H9 (cell line): ENCODE data around the gene CA7. TPM values are rescaled to one million over a fixed set of nuclear protein-coding genes. Genes with fewer than 3 reads are reported as not detected.
A peak's percentile ranks its signal among the peaks of the same experiment; 100 is the strongest.

Source experiments
- DNase-seq: peaks from one replicate; pipeline ENCODE4 v3.0.0-alpha.2; 2017
- H2AFZ ChIP-seq: one replicate; pipeline ENCODE4 v1.6.1; 2013; ENCODE audit warnings: mild to moderate bottlenecking, low read length, control low read depth, moderate library complexity
- H2AK5ac ChIP-seq: 2 replicates; pipeline ENCODE4 v1.6.1; 2013; ENCODE audit warnings: low read length, control low read depth, mixed read lengths; ENCODE audit not compliant: insufficient read length
- H2BK120ac ChIP-seq: one replicate; pipeline ENCODE4 v1.6.1; 2013; ENCODE audit warnings: low read depth, mild to moderate bottlenecking, low read length, control low read depth, inconsistent platforms; ENCODE audit not compliant: poor library complexity, severe bottlenecking
- H2BK12ac ChIP-seq: 2 replicates; pipeline ENCODE4 v1.6.1; 2013; ENCODE audit warnings: low read length, control low read depth, mixed read lengths, low read depth; ENCODE audit not compliant: insufficient read length
- H2BK15ac ChIP-seq: 2 replicates; pipeline ENCODE4 v1.6.1; 2013; ENCODE audit warnings: low read depth, low read length, control low read depth
- H2BK20ac ChIP-seq: one replicate; pipeline ENCODE4 v1.6.1; 2013; ENCODE audit warnings: low read depth, mild to moderate bottlenecking, low read length, control low read depth, inconsistent platforms; ENCODE audit not compliant: poor library complexity, severe bottlenecking
- H2BK5ac ChIP-seq: 2 replicates; pipeline ENCODE4 v1.6.1; 2013; ENCODE audit warnings: low read length, control low read depth, mixed read lengths; ENCODE audit not compliant: insufficient read length
- H3K14ac ChIP-seq: 2 replicates; pipeline ENCODE4 v1.6.1; 2013; ENCODE audit warnings: low read length, control low read depth; ENCODE audit not compliant: insufficient read depth
- H3K18ac ChIP-seq: 2 replicates; pipeline ENCODE4 v1.6.1; 2013; ENCODE audit warnings: low read depth, mild to moderate bottlenecking, mixed read lengths, low read length, control low read depth; ENCODE audit not compliant: insufficient read length
- H3K23ac ChIP-seq: 2 replicates; pipeline ENCODE4 v1.6.1; 2013; ENCODE audit warnings: low read length, control low read depth, mixed read lengths, low read depth; ENCODE audit not compliant: insufficient read length
- H3K23me2 ChIP-seq: 2 replicates; pipeline ENCODE4 v1.6.1; 2013; ENCODE audit warnings: low read depth, mild to moderate bottlenecking, mixed read lengths, low read length, control low read depth; ENCODE audit not compliant: insufficient read length, poor library complexity, severe bottlenecking
- H3K27ac ChIP-seq: 2 replicates; pipeline ENCODE4 v1.5.1; 2013; ENCODE audit warnings: low read length, control low read depth, mixed read lengths, low read depth; ENCODE audit not compliant: insufficient read length
- H3K27me3 ChIP-seq: 2 replicates; pipeline ENCODE4 v1.6.1; 2013; ENCODE audit warnings: low read length, control low read depth, inconsistent platforms; ENCODE audit not compliant: insufficient read depth
- H3K4ac ChIP-seq: 2 replicates; pipeline ENCODE4 v1.6.1; 2013; ENCODE audit warnings: low read depth, mild to moderate bottlenecking, control low read depth, inconsistent platforms, low read length, moderate library complexity
- H3K4me1 ChIP-seq: 2 replicates; pipeline ENCODE4 v1.6.1; 2013; ENCODE audit warnings: low read length, control low read depth, inconsistent platforms; ENCODE audit not compliant: insufficient read depth
- H3K4me2 ChIP-seq: 2 replicates; pipeline ENCODE4 v1.6.1; 2013; ENCODE audit warnings: low read length, control low read depth, mixed read lengths; ENCODE audit not compliant: insufficient read length, insufficient read depth
- H3K56ac ChIP-seq: 2 replicates; pipeline ENCODE4 v1.6.1; 2013; ENCODE audit warnings: low read depth, mild to moderate bottlenecking, mixed read lengths, low read length, control low read depth; ENCODE audit not compliant: insufficient read length
- H3K79me1 ChIP-seq: 2 replicates; pipeline ENCODE4 v1.6.1; 2013; ENCODE audit warnings: low read depth, mild to moderate bottlenecking, moderate library complexity, low read length, control low read depth, inconsistent platforms; ENCODE audit not compliant: insufficient read depth, poor library complexity, severe bottlenecking
- H3K79me2 ChIP-seq: 2 replicates; pipeline ENCODE4 v1.6.1; 2013; ENCODE audit warnings: low read length, control low read depth, inconsistent platforms; ENCODE audit not compliant: insufficient read depth
- H3K9ac ChIP-seq: 2 replicates; pipeline ENCODE4 v1.6.1; 2013; ENCODE audit warnings: low read length, control low read depth, mixed read lengths; ENCODE audit not compliant: insufficient read length; ENCODE audit errors: extremely low read depth
- H3K9me3 ChIP-seq: one replicate; pipeline ENCODE4 v1.6.1; 2013; ENCODE audit warnings: low read depth, low read length, inconsistent platforms; ENCODE audit not compliant: control insufficient read depth
- H3T11ph ChIP-seq: one replicate; pipeline ENCODE4 v1.6.1; 2013; ENCODE audit warnings: mild to moderate bottlenecking, low read length, control low read depth, inconsistent platforms
- H4K20me1 ChIP-seq: one replicate; pipeline ENCODE4 v1.6.1; 2013; ENCODE audit not compliant: control insufficient read depth, insufficient read length, insufficient read depth
- H4K5ac ChIP-seq: 2 replicates; pipeline ENCODE4 v1.6.1; 2013; ENCODE audit warnings: low read depth, mild to moderate bottlenecking, mixed read lengths, low read length, control low read depth; ENCODE audit not compliant: insufficient read length
- H4K8ac ChIP-seq: replicated peaks from 2 replicates; pipeline ENCODE4 v1.6.1; 2013; ENCODE audit warnings: low read length, control low read depth, mixed read lengths, low read depth; ENCODE audit not compliant: insufficient read length
- H4K91ac ChIP-seq: 2 replicates; pipeline ENCODE4 v1.6.1; 2013; ENCODE audit warnings: low read depth, mild to moderate bottlenecking, moderate library complexity, mixed read lengths, low read length, control low read depth; ENCODE audit not compliant: insufficient read length
- H3K27ac Mint-ChIP-seq, 3 experiments: 2 replicates in 2 of 3; 3 replicates in 1 of 3; pipeline ENCODE4 v1.8.0; 2020 to 2021; ENCODE audit warnings: mixed read lengths in 3 of 3, mild to moderate bottlenecking in 1 of 3, moderate library complexity in 1 of 3
- H3K27me3 Mint-ChIP-seq: 2 replicates; pipeline ENCODE4 v1.8.0; 2021; ENCODE audit warnings: low read depth, mild to moderate bottlenecking, moderate library complexity, mixed read lengths
- H3K36me3 Mint-ChIP-seq, 3 experiments: 2 replicates in 2 of 3; 3 replicates in 1 of 3; pipeline ENCODE4 v1.8.0; 2020 to 2021; ENCODE audit warnings: low read depth in 3 of 3, mixed read lengths in 3 of 3; ENCODE audit not compliant: insufficient read depth in 1 of 3
- H3K4me1 Mint-ChIP-seq, 2 experiments: 2 replicates each; pipeline ENCODE4 v1.8.0; 2020; ENCODE audit warnings: mixed read lengths in 2 of 2
- H3K4me3 Mint-ChIP-seq, 2 experiments: 2 replicates in 1 of 2; 3 replicates in 1 of 2; pipeline ENCODE4 v1.8.0; 2020 to 2021; ENCODE audit warnings: mild to moderate bottlenecking in 2 of 2, mixed read lengths in 2 of 2, moderate library complexity in 1 of 2
- H3K9me3 Mint-ChIP-seq, 2 experiments: 2 replicates in 1 of 2; 3 replicates in 1 of 2; pipeline ENCODE4 v1.8.0; 2020; ENCODE audit warnings: mild to moderate bottlenecking in 2 of 2, mixed read lengths in 2 of 2, moderate library complexity in 1 of 2
- WGBS: extraction: QIAGEN DNeasy Blood & Tissue Kit; methylation state at CpG from one replicate; pipeline ENCODE4 v1.1.7; 2013; ENCODE audit warnings: missing lambda C conversion rate, low lambda C conversion rate, mixed read lengths; ENCODE audit not compliant: insufficient read length; ENCODE audit errors: extremely low coverage; 5-methylcytosine and 5-hydroxymethylcytosine counted together
- total RNA-seq: library from RNA; stranded (reverse); gene quantifications from 2 replicates; pipeline ENCODE4 v1.2.1, GENCODE V29; 2021
- TF ChIP-seq, protein P1 (sequence below): fragments of 200-600 bp; sonication (generic); conservative IDR thresholded peaks from 3 replicates; pipeline ENCODE4 v1.8.0; 2021; ENCODE audit warnings: antibody characterized with exemption, mild to moderate bottlenecking

Gene CA7
- total RNA-seq, 1 experiment from 2014 or later: 0.81 TPM

GRCh38 chr16:66872943-66873684 is 28.9 kb downstream of the CA7 start:
- no peak overlapping the region for H3K27ac ChIP-seq
- H2BK120ac ChIP-seq: no peak overlapping the region
- no CpG with 5 or more reads among the region's 39 CpGs for WGBS
- no peak overlapping the region for H3K23ac ChIP-seq
- H4K5ac ChIP-seq: no peak overlapping the region
- H3K9me3 ChIP-seq: no peaks in the 10 kb centered on the region
- H2BK15ac ChIP-seq: no peak overlapping the region
- H3K36me3 Mint-ChIP-seq: no peaks in the 10 kb centered on the region
- no peaks in the 10 kb centered on the region; the same call in 1 of the 2 replicates for H3K4me1 ChIP-seq
- H4K91ac ChIP-seq: no peak overlapping the region
- peak overlapping the region; percentile 54 for H3K18ac ChIP-seq
- DNase-seq: peak; percentile 95
- peak overlapping the region; percentile 52 for H3K4me2 ChIP-seq
- TF ChIP-seq, protein P1, sequence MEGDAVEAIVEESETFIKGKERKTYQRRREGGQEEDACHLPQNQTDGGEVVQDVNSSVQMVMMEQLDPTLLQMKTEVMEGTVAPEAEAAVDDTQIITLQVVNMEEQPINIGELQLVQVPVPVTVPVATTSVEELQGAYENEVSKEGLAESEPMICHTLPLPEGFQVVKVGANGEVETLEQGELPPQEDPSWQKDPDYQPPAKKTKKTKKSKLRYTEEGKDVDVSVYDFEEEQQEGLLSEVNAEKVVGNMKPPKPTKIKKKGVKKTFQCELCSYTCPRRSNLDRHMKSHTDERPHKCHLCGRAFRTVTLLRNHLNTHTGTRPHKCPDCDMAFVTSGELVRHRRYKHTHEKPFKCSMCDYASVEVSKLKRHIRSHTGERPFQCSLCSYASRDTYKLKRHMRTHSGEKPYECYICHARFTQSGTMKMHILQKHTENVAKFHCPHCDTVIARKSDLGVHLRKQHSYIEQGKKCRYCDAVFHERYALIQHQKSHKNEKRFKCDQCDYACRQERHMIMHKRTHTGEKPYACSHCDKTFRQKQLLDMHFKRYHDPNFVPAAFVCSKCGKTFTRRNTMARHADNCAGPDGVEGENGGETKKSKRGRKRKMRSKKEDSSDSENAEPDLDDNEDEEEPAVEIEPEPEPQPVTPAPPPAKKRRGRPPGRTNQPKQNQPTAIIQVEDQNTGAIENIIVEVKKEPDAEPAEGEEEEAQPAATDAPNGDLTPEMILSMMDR: peak; percentile 98
- no peaks in the 10 kb centered on the region for H3K79me1 ChIP-seq
- no peaks in the 10 kb centered on the region for H4K20me1 ChIP-seq
- H3K27me3 ChIP-seq: no peaks in the 10 kb centered on the region
- H3K4me3 Mint-ChIP-seq: peak overlapping the region; percentile 69 to 77
- H2BK5ac ChIP-seq: no peak overlapping the region
- H3T11ph ChIP-seq: no peak overlapping the region
- peaks cover 3% of the 10 kb centered on the region for H3K27me3 Mint-ChIP-seq
- no peak overlapping the region for H3K56ac ChIP-seq
- H3K79me2 ChIP-seq: no peaks in the 10 kb centered on the region
- peaks cover 12% of the 10 kb centered on the region in 2 experiments for H3K4me1 Mint-ChIP-seq
- no peak overlapping the region for H3K9ac ChIP-seq
- H3K4ac ChIP-seq: no peak overlapping the region
- H2AFZ ChIP-seq: no peak overlapping the region
- no peaks in the 10 kb centered on the region; a peak in 1 of 5 replicates for H3K9me3 Mint-ChIP-seq
- H4K8ac ChIP-seq: no peak overlapping the region
- no peak overlapping the region for H2BK12ac ChIP-seq
- H2AK5ac ChIP-seq: no peak overlapping the region
- peak overlapping the region in 1 of 3 experiments; percentile 89; a peak in 2 of 7 replicates for H3K27ac Mint-ChIP-seq
- H3K23me2 ChIP-seq: no peaks in the 10 kb centered on the region
- H3K14ac ChIP-seq: no peak overlapping the region
- H2BK20ac ChIP-seq: no peak overlapping the region
